Measurements from ENCODE around the gene PLA2G3.

DNA sequence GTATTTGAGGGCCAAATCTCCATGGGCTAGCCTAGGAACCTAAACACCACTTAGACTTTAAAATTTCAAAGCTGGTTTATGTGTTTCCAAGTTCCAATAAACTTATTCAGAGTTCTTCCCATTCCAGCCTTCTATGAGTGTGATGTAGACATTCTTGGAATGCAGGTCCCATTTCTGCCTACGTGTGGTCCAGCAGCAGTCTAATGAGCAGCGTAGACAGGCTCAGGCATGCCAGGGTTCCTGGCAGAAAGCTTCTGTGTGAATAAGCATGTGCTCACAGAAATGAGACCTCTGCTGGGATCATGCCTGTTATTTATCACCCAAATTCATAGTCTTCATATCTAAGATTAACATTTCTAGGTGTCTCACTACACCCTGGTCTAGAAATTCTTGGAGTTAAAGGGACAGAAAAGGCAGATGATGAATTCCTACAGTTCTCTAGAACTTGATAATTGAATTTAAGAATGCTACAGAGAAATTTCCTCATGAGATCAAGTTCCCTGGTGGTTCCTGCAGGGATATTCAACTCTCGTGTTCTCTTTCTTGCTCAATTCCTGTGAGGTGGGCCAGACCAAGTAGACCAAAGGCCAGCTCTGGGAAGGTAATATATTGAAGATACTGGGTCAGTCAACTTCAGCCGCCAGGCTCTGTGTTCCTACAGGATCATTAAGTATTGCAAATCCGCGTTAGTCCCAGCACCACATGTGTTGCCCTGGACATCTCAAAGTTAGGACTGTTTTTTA lies 37.3 kb upstream of the PLA2G3 start:
- TF ChIP-seq, protein P1, sequence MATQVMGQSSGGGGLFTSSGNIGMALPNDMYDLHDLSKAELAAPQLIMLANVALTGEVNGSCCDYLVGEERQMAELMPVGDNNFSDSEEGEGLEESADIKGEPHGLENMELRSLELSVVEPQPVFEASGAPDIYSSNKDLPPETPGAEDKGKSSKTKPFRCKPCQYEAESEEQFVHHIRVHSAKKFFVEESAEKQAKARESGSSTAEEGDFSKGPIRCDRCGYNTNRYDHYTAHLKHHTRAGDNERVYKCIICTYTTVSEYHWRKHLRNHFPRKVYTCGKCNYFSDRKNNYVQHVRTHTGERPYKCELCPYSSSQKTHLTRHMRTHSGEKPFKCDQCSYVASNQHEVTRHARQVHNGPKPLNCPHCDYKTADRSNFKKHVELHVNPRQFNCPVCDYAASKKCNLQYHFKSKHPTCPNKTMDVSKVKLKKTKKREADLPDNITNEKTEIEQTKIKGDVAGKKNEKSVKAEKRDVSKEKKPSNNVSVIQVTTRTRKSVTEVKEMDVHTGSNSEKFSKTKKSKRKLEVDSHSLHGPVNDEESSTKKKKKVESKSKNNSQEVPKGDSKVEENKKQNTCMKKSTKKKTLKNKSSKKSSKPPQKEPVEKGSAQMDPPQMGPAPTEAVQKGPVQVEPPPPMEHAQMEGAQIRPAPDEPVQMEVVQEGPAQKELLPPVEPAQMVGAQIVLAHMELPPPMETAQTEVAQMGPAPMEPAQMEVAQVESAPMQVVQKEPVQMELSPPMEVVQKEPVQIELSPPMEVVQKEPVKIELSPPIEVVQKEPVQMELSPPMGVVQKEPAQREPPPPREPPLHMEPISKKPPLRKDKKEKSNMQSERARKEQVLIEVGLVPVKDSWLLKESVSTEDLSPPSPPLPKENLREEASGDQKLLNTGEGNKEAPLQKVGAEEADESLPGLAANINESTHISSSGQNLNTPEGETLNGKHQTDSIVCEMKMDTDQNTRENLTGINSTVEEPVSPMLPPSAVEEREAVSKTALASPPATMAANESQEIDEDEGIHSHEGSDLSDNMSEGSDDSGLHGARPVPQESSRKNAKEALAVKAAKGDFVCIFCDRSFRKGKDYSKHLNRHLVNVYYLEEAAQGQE (IDR thresholded peaks at IDR 0.05; ENCODE audit: insufficient read depth in 1 of 2, low read depth in 2 of 2, low read length in 1 of 2): no peak
- TF ChIP-seq, protein P2, sequence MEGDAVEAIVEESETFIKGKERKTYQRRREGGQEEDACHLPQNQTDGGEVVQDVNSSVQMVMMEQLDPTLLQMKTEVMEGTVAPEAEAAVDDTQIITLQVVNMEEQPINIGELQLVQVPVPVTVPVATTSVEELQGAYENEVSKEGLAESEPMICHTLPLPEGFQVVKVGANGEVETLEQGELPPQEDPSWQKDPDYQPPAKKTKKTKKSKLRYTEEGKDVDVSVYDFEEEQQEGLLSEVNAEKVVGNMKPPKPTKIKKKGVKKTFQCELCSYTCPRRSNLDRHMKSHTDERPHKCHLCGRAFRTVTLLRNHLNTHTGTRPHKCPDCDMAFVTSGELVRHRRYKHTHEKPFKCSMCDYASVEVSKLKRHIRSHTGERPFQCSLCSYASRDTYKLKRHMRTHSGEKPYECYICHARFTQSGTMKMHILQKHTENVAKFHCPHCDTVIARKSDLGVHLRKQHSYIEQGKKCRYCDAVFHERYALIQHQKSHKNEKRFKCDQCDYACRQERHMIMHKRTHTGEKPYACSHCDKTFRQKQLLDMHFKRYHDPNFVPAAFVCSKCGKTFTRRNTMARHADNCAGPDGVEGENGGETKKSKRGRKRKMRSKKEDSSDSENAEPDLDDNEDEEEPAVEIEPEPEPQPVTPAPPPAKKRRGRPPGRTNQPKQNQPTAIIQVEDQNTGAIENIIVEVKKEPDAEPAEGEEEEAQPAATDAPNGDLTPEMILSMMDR (IDR thresholded peaks at IDR 0.05): no peak

Measured in Panc1 (cell line).